Stomach (tissue), 4 donors: Measurements from ENCODE around the gene ZNF397.

Experiments
- POLR2A ChIP-seq, 4 donors: fragments of 450-650 bp; IDR thresholded peaks; one replicate each; pipeline ENCODE4 v1.6.1; 2016; ENCODE audit warnings: antibody characterized with exemption in 4 of 4, control low read depth in 2 of 4, mild to moderate bottlenecking in 1 of 4, moderate library complexity in 1 of 4
- TF ChIP-seq, protein P1 (sequence below), 7 experiments: fragments of 450-650 bp in 4 of 7; fragments of 200-600 bp in 3 of 7; sonication (generic) in 3 of 7; IDR thresholded peaks; one replicate each; pipeline ENCODE4 v1.5.1; 2016 to 2019; ENCODE audit warnings: antibody characterized with exemption in 7 of 7, control low read depth in 2 of 7, mild to moderate bottlenecking in 1 of 7

DNA sequence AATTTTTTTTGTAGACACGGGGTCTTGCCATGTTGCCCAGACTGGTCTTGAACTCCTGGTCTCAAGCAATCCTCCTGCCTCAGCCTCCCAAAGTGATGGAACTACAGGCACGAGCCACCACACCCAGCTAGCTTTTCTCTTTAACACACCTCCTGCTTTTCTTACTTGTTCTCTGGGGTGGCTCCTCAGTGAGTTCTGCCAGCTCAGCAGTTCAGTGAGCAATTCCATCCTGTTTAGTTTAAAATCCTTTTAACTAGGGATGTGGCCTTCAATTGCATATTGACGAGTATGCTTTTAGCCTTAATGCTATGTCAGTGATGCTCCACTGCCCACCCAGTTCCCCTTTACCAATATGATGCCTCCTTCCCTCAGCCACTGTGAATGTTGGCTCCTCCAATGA is 16.1 kb downstream of the ZNF397 start:
- no peak for TF ChIP-seq POLR2A (IDR thresholded peaks at IDR 0.05)
- TF ChIP-seq, protein P1, sequence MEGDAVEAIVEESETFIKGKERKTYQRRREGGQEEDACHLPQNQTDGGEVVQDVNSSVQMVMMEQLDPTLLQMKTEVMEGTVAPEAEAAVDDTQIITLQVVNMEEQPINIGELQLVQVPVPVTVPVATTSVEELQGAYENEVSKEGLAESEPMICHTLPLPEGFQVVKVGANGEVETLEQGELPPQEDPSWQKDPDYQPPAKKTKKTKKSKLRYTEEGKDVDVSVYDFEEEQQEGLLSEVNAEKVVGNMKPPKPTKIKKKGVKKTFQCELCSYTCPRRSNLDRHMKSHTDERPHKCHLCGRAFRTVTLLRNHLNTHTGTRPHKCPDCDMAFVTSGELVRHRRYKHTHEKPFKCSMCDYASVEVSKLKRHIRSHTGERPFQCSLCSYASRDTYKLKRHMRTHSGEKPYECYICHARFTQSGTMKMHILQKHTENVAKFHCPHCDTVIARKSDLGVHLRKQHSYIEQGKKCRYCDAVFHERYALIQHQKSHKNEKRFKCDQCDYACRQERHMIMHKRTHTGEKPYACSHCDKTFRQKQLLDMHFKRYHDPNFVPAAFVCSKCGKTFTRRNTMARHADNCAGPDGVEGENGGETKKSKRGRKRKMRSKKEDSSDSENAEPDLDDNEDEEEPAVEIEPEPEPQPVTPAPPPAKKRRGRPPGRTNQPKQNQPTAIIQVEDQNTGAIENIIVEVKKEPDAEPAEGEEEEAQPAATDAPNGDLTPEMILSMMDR (IDR thresholded peaks at IDR 0.05): no peak
